Kidney (tissue), 14 donors: ENCODE measurements around the gene FAM83F. TPM values are rescaled to one million over a fixed set of nuclear protein-coding genes. Genes with fewer than 3 reads are reported as not detected.

Experiments used
- DNase-seq, 5 donors: peaks; one replicate each; pipeline ENCODE4 v3.0.0-alpha.2; 2013 to 2020
- FAIRE-seq: peaks from 2 replicates; lab custom pipeline; 2012; peaks lifted over from hg19 to GRCh38; lab: Jason Lieb, UNC
- H3K27ac ChIP-seq, 2 donors: one replicate each; pipeline ENCODE4 v1.7.0; 2013; ENCODE audit warnings: low read depth in 2 of 2, low read length in 2 of 2, inconsistent platforms in 1 of 2
- H3K27me3 ChIP-seq: one replicate; pipeline ENCODE4 v1.7.1; 2013; ENCODE audit warnings: low read length, inconsistent platforms; ENCODE audit not compliant: control insufficient read depth, insufficient read depth
- H3K36me3 ChIP-seq, 3 donors: one replicate each; pipeline versions ENCODE4 v1.7.0 to v1.7.1; 2013; ENCODE audit warnings: low read length in 3 of 3, control low read depth in 1 of 3, inconsistent platforms in 1 of 3; ENCODE audit not compliant: insufficient read depth in 3 of 3, control insufficient read depth in 2 of 3
- H3K4me1 ChIP-seq, 3 donors: one replicate each; pipeline versions ENCODE4 v1.7.0 to v1.7.1; 2013; ENCODE audit warnings: low read length in 3 of 3, inconsistent platforms in 1 of 3, low read depth in 1 of 3; ENCODE audit not compliant: control insufficient read depth in 2 of 3, insufficient read depth in 2 of 3
- H3K4me3 ChIP-seq, 3 donors: one replicate each; pipeline versions ENCODE4 v1.7.0 to v1.8.1; 2013; ENCODE audit warnings: low read length in 3 of 3, control low read depth in 1 of 3, inconsistent platforms in 1 of 3
- H3K9ac ChIP-seq, 3 donors: one replicate each; pipeline versions ENCODE4 v1.7.0 to v1.7.1; 2013; ENCODE audit warnings: low read length in 3 of 3, control low read depth in 1 of 3, inconsistent platforms in 1 of 3
- H3K9me3 ChIP-seq, 3 donors: one replicate each; pipeline versions ENCODE4 v1.7.0 to v1.7.1; 2013; ENCODE audit warnings: low read length in 3 of 3, control low read depth in 1 of 3, inconsistent platforms in 1 of 3; ENCODE audit not compliant: control insufficient read depth in 2 of 3, insufficient read depth in 1 of 3
- CTCF ChIP-seq: IDR thresholded peaks from 3 replicates; pipeline ENCODE4 v1.5.1; 2012; ENCODE audit warnings: mild to moderate bottlenecking, moderate library complexity, borderline replicate concordance; ENCODE audit not compliant: insufficient read depth; ENCODE audit errors: extremely low read depth
- intact Hi-C: fragments of 100-400 bp; cut with DNase I; formaldehyde crosslinking; loops from one replicate; pipeline ENCODE4 v1.11.1; 2022
- polyA plus RNA-seq: library from polyadenylated mRNA; stranded (reverse); fragments of 350-450 nt; fragmentation: Illumina TruSeq; extraction: RNeasy Lipid Tissue Mini Kit (QIAGEN cat#74804); gene quantifications from one replicate; pipeline ENCODE4 v1.2.3, GENCODE V29; 2014; ENCODE audit warnings: low read depth, low replicate concordance; ENCODE audit not compliant: insufficient read depth
- total RNA-seq: library from RNA; stranded (reverse); fragmentation: NEBNext Ultra II Directional; extraction: Animal tissue kit (Norgen Biotek cat#: 25700); gene quantifications from one replicate; pipeline ENCODE4 v1.2.1, GENCODE V29; 2021
- donor health status: control.
- donor health status: control.
- donor health status: control.
- donor health status: control.
- donor health status: control.
- donor health status: DM: yes; HTN: yes; CAD: no.
- donor health status: Normal renal cell carcinoma (clear cell type).

Gene FAM83F
- total and polyA plus RNA-seq, 2 donors from 2014 or later: 6.8 to 13.1 TPM

GRCh38 chr22:40029189-40029890, 34.6 kb downstream of the FAM83F start:
- TF ChIP-seq CTCF: no peak
- Histone ChIP-seq H3K27me3 (no peaks in the 10 kb centered on the region), H3K4me3 (no peak overlapping the region), H3K9ac (no peak overlapping the region), H3K9me3 (no peaks in the 10 kb centered on the region), H3K36me3 (no peaks in the 10 kb centered on the region), H3K27ac (no peak overlapping the region), H3K4me1 (peaks cover 0 to 10% (median 4%) of the 10 kb centered on the region in 3 donors)
- FAIRE-seq (no peak), DNase-seq (no peak)
- intact Hi-C loops: loop anchor here (10.0 kb wide), 1 partner anchor 495 kb away; the partner anchor contains the start of gene RPS19BP1

GRCh38 chr22:40030026-40030757, 35.4 kb downstream of the FAM83F start:
- H3K9ac ChIP-seq: no peak overlapping the region
- DNase-seq (no peak), FAIRE-seq (no peak)
- TF ChIP-seq CTCF: no peak
- no peaks in the 10 kb centered on the region for H3K9me3 ChIP-seq
- peaks cover 0 to 10% (median 0%) of the 10 kb centered on the region in 3 donors for H3K4me1 ChIP-seq
- intact Hi-C loops: no loop called here
- H3K4me3 ChIP-seq: no peak overlapping the region
- no peaks in the 10 kb centered on the region for H3K36me3 ChIP-seq
- no peak overlapping the region for H3K27ac ChIP-seq
- H3K27me3 ChIP-seq: no peaks in the 10 kb centered on the region

GRCh38 chr22:40030758-40031095, 36.0 kb downstream of the FAM83F start:
- H3K27ac ChIP-seq: no peak overlapping the region
- intact Hi-C loops: no loop called here
- peaks cover 0 to 10% (median 0%) of the 10 kb centered on the region in 3 donors for H3K4me1 ChIP-seq
- H3K27me3 ChIP-seq: no peaks in the 10 kb centered on the region
- no peaks in the 10 kb centered on the region for H3K9me3 ChIP-seq
- H3K9ac ChIP-seq: no peak overlapping the region
- H3K4me3 ChIP-seq: no peak overlapping the region
- no peaks in the 10 kb centered on the region for H3K36me3 ChIP-seq
- DNase-seq (no peak), FAIRE-seq (no peak)
- no peak for TF ChIP-seq CTCF
